Neutrophil (primary cell): ENCODE data around the gene DUSP23.

Source experiments
- H3K27ac ChIP-seq: fragments of 200-600 bp; sonication (generic); 2 replicates; pipeline ENCODE4 v1.5.1; 2016; ENCODE audit warnings: mild to moderate bottlenecking, moderate library complexity
- H3K27me3 ChIP-seq: fragments of 200-600 bp; sonication (generic); 2 replicates; pipeline ENCODE4 v1.6.0; 2016; ENCODE audit warnings: mild to moderate bottlenecking
- H3K36me3 ChIP-seq: fragments of 200-600 bp; sonication (generic); 2 replicates; pipeline ENCODE4 v1.5.1; 2017
- H3K4me1 ChIP-seq, 2 experiments: fragments of 200-600 bp in 1 of 2; sonication (generic) in 1 of 2; 1 replicate in 1 of 2; 2 replicates in 1 of 2; pipeline versions ENCODE4 v1.5.1 to v1.6.1; 2013 to 2016; ENCODE audit warnings: low read depth in 1 of 2, low read length in 1 of 2, mild to moderate bottlenecking in 1 of 2, moderate library complexity in 1 of 2; ENCODE audit not compliant: control insufficient read depth in 1 of 2, insufficient read depth in 1 of 2
- H3K4me3 ChIP-seq, 2 experiments: fragments of 200-600 bp in 1 of 2; sonication (generic) in 1 of 2; 1 replicate in 1 of 2; 2 replicates in 1 of 2; pipeline ENCODE4 v1.5.1; 2013 to 2016; ENCODE audit warnings: low read depth in 1 of 2, low read length in 1 of 2, mild to moderate bottlenecking in 1 of 2, moderate library complexity in 1 of 2
- H3K9me3 ChIP-seq: fragments of 200-600 bp; sonication (generic); 2 replicates; pipeline ENCODE4 v1.5.1; 2016
- TF ChIP-seq, protein P1 (sequence below): fragments of 200-600 bp; sonication (generic); IDR thresholded peaks from 2 replicates; pipeline ENCODE4 v1.5.1; 2016; ENCODE audit warnings: antibody characterized with exemption

Gene DUSP23

DNA sequence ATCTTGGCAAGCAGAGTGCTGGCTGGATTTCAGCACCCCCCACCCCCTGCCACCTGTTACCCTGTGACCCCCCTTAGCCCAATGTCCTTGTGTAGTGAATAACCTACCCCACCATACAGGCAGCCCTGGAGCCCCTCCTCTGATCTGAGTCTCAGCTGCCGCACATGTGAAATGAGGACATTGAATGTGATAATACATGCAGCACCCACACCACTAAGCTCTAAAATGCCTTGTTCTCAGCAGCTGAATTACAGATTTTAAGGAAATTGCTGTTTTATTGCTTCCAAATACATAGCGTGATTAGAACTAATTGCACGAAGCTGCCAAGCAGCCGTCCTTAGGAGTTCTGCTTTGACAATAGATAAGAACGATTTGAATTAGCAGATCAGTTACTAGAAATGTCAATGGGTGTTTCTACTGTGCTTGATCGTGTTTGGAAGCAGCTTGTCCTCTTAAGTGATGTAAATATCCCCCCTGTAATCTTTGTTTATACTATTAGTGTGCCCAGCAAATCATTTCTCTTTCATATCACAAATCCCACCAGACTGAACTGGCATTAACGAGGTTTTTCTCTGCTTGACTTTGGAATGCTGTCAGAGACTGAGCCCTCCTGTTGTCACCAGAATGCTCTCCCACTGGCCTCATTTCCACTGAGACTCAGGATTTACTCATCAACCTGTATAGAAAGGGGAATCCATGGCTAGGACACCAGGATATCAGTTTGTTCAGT is 50.8 kb downstream of the DUSP23 start:
- Histone ChIP-seq H3K27me3 (no peaks in the 10 kb centered on the region), H3K36me3 (no peaks in the 10 kb centered on the region), H3K27ac (no peak overlapping the region), H3K4me3 (no peak overlapping the region), H3K9me3 (no peaks in the 10 kb centered on the region), H3K4me1 (peaks cover 28 to 36% of the 10 kb centered on the region in 2 experiments)
- TF ChIP-seq, protein P1, sequence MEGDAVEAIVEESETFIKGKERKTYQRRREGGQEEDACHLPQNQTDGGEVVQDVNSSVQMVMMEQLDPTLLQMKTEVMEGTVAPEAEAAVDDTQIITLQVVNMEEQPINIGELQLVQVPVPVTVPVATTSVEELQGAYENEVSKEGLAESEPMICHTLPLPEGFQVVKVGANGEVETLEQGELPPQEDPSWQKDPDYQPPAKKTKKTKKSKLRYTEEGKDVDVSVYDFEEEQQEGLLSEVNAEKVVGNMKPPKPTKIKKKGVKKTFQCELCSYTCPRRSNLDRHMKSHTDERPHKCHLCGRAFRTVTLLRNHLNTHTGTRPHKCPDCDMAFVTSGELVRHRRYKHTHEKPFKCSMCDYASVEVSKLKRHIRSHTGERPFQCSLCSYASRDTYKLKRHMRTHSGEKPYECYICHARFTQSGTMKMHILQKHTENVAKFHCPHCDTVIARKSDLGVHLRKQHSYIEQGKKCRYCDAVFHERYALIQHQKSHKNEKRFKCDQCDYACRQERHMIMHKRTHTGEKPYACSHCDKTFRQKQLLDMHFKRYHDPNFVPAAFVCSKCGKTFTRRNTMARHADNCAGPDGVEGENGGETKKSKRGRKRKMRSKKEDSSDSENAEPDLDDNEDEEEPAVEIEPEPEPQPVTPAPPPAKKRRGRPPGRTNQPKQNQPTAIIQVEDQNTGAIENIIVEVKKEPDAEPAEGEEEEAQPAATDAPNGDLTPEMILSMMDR: no peak
